ENCODE results near the gene RLN1. TPM values are rescaled to one million over a fixed set of nuclear protein-coding genes. Genes with fewer than 3 reads are reported as not detected.

RLN1 gene
- total RNA-seq, 4 donors from 2014 or later: 1.5 TPM; not detected in 3

- TF ChIP-seq, protein P1, sequence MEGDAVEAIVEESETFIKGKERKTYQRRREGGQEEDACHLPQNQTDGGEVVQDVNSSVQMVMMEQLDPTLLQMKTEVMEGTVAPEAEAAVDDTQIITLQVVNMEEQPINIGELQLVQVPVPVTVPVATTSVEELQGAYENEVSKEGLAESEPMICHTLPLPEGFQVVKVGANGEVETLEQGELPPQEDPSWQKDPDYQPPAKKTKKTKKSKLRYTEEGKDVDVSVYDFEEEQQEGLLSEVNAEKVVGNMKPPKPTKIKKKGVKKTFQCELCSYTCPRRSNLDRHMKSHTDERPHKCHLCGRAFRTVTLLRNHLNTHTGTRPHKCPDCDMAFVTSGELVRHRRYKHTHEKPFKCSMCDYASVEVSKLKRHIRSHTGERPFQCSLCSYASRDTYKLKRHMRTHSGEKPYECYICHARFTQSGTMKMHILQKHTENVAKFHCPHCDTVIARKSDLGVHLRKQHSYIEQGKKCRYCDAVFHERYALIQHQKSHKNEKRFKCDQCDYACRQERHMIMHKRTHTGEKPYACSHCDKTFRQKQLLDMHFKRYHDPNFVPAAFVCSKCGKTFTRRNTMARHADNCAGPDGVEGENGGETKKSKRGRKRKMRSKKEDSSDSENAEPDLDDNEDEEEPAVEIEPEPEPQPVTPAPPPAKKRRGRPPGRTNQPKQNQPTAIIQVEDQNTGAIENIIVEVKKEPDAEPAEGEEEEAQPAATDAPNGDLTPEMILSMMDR (IDR thresholded peaks at IDR 0.05; ENCODE audit: low read depth): no peak
These were observed 14.5 kb upstream of the RLN1 start for GRCh38 chr9:5354184-5354583.

DNA sequence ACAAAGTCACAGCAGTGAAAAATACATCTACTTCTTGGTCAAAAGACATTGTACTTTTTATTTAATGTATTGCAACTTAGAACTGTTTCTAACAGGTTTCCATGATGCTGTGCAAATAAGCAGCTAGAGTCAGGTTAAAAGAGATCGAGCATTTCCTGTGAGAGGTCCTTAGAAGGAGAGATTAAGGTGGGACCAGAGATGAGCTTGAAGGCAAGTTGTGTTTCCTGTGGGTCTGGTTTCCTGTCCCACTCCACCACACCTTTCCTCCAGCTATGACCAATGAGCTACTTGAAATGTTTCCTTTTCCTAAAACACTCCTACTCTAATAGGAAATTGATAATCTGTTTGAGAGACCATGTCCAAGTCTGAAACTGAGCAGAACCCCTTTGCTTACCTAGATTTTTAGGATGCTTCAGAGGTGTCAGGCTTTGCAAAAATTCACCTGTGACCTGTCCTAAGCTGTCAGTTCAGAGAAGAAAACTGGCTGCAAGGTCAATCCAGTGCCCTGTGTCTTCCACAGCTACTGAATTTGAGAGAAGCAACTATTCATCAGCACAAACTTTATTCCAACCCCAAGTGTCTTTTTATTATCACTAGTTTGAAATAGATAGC lies 13.1 kb upstream of the RLN1 start:
- TF ChIP-seq, protein P1 (IDR thresholded peaks at IDR 0.05; ENCODE audit: low read depth): no peak

GRCh38 chr9:5336688-5337087 lies 3.0 kb downstream of the RLN1 start:
- TF ChIP-seq, protein P1 (IDR thresholded peaks at IDR 0.05; ENCODE audit: low read depth): no peak

GRCh38 chr9:5326893-5327548 lies 12.7 kb downstream of the RLN1 start:
- TF ChIP-seq, protein P1 (IDR thresholded peaks at IDR 0.05; ENCODE audit: low read depth): no peak

- TF ChIP-seq, protein P1 (IDR thresholded peaks at IDR 0.05; ENCODE audit: low read depth): no peak
These were observed 13.5 kb downstream of the RLN1 start for GRCh38 chr9:5326187-5326586.

DNA sequence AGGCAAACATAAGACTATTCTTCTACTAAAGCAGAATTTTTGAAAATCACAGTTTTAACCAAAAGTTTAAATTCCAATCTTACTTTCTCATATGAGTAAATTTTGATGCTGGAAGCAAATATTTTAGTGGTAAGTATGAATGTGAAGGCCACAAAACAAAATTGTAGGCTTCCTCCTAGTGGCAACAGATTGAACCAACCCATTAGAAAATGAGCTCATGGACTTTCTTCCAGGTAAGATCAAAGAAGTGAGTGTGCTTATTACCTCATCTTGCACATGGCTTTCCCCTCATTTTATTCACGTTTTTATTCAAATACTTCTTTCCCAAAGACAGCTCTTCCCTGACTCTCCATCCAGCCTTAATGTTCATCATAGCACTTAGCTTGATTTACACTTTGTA lies 18.6 kb downstream of the RLN1 start:
- TF ChIP-seq, protein P1 (IDR thresholded peaks at IDR 0.05; ENCODE audit: low read depth): no peak

GRCh38 chr9:5315187-5315923 lies 24.3 kb downstream of the RLN1 start:
- TF ChIP-seq, protein P1 (IDR thresholded peaks at IDR 0.05; ENCODE audit: low read depth): no peak

Measured in subcutaneous adipose tissue (tissue), 4 donors.